ENCODE measurements around the gene TAX1BP3.
A peak's percentile ranks its signal among the peaks of the same experiment; 100 is the strongest.

The TAX1BP3 gene

DNA sequence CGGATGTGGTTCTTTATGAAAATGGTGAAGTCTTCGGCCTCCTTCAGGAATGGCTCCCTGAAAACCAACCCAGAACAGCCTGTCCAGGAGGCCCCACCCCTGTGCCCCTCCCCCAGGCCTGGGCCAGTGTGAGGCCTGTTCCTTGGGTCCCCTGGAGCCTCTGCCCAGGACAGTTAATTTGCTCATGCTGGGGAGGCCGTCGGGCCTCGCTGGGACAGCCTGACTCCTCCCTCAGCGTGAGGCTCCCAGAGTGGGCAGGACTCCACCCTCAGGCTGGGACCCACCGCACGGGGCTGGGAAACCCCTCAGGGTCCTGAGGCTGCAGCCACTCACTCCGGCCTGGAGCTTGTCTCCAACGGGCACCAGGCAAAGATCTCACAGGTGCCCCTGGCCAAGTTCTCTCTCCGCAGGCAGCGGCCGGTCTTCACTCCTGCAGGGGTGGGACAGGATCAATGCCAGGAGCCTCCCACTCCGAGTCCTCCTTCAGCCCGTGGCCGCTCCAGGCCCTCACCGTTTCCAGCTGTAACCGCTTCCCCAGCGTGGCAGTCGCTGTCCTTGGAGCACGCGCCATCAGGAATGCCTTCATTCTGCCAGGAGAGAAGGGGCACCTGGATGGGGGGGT, 21.8 kb upstream of the TAX1BP3 start:
- peaks cover 43% of the 10 kb centered on the region for H3K79me2 ChIP-seq (ENCODE audit: low read length)
- no peak overlapping the region for H3K9ac ChIP-seq (ENCODE audit: low read length)
- no peak overlapping the region for H3K4me3 ChIP-seq (ENCODE audit: low read length)
- no peaks in the 10 kb centered on the region for H3K27me3 ChIP-seq (ENCODE audit: low read depth, low read length)
- peaks cover 42% of the 10 kb centered on the region for H3K4me1 ChIP-seq (ENCODE audit: low read length)
- no peaks in the 10 kb centered on the region for H3K9me3 ChIP-seq (ENCODE audit: insufficient read depth, low read length)
- no peak overlapping the region for H3K4me2 ChIP-seq (ENCODE audit: low read length)
- no peak overlapping the region for H2AFZ ChIP-seq (ENCODE audit: low read depth, low read length)
- no peak overlapping the region for H3K27ac ChIP-seq (ENCODE audit: low read length)
- peaks cover 52% of the 10 kb centered on the region for H4K20me1 ChIP-seq (ENCODE audit: insufficient read depth, low read length)
- H3K36me3 ChIP-seq (replicated peaks; ENCODE audit: low read depth, low read length), result peaks cover 21% of the 10 kb centered on the region
- TF ChIP-seq EZH2phosphoT487 (IDR thresholded peaks at IDR 0.05; ENCODE audit: low read depth), result no peak
- TF ChIP-seq, protein P1, sequence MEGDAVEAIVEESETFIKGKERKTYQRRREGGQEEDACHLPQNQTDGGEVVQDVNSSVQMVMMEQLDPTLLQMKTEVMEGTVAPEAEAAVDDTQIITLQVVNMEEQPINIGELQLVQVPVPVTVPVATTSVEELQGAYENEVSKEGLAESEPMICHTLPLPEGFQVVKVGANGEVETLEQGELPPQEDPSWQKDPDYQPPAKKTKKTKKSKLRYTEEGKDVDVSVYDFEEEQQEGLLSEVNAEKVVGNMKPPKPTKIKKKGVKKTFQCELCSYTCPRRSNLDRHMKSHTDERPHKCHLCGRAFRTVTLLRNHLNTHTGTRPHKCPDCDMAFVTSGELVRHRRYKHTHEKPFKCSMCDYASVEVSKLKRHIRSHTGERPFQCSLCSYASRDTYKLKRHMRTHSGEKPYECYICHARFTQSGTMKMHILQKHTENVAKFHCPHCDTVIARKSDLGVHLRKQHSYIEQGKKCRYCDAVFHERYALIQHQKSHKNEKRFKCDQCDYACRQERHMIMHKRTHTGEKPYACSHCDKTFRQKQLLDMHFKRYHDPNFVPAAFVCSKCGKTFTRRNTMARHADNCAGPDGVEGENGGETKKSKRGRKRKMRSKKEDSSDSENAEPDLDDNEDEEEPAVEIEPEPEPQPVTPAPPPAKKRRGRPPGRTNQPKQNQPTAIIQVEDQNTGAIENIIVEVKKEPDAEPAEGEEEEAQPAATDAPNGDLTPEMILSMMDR (IDR thresholded peaks at IDR 0.05; ENCODE audit: low read depth, low read length), result no peak

DNA sequence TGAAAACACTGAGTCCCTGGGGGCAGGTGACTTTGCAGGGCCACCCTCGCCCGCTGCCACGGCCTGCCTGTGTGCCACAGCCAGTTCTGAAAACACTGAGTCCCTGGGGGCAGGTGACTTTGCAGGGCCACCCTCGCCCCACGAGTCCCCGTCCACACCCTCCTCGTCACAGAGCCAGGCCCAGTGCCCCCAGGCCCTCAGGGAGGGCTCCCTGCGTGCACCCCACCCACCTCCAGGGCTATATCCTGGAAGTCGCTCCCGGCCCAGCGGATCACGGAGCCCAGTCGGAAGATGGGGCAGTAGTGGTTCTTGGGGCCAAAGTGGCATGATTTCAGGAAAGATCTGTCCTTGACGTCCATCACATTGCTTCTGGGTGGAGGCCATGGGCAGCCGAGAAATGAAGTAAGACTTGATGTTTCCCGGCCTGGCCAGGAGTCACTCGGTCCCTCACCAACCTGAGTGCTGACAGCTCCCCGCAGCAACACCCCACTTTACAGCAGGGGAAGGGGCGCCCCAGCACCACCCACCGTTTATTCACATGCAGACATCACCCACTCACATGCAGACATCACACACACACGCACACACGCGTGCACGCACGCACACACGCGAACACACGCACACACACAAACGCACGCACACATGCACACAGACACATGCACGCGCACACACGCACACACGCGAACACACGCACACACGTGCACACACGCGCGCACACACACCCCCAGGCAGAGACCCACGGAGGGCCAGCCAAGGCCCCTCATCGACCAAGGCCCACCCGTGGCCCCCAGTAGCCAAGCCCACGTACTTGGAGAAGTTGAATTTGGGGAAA, 21.1 kb upstream of the TAX1BP3 start:
- no peak overlapping the region for H3K4me2 ChIP-seq (ENCODE audit: low read length)
- H2AFZ ChIP-seq (ENCODE audit: low read depth, low read length), result no peak overlapping the region
- peaks cover 52% of the 10 kb centered on the region for H4K20me1 ChIP-seq (ENCODE audit: insufficient read depth, low read length)
- H3K9ac ChIP-seq (ENCODE audit: low read length), result no peak overlapping the region
- peaks cover 36% of the 10 kb centered on the region for H3K79me2 ChIP-seq (ENCODE audit: low read length)
- H3K4me1 ChIP-seq (ENCODE audit: low read length), result peaks cover 42% of the 10 kb centered on the region
- H3K9me3 ChIP-seq (ENCODE audit: insufficient read depth, low read length), result no peaks in the 10 kb centered on the region
- H3K36me3 ChIP-seq (replicated peaks; ENCODE audit: low read depth, low read length), result peaks cover 21% of the 10 kb centered on the region
- H3K27me3 ChIP-seq (ENCODE audit: low read depth, low read length), result no peaks in the 10 kb centered on the region
- no peak overlapping the region for H3K27ac ChIP-seq (ENCODE audit: low read length)
- no peak overlapping the region for H3K4me3 ChIP-seq (ENCODE audit: low read length)
- TF ChIP-seq, protein P1 (IDR thresholded peaks at IDR 0.05; ENCODE audit: low read depth, low read length), result no peak
- no peak for TF ChIP-seq EZH2phosphoT487 (IDR thresholded peaks at IDR 0.05; ENCODE audit: low read depth)

DNA sequence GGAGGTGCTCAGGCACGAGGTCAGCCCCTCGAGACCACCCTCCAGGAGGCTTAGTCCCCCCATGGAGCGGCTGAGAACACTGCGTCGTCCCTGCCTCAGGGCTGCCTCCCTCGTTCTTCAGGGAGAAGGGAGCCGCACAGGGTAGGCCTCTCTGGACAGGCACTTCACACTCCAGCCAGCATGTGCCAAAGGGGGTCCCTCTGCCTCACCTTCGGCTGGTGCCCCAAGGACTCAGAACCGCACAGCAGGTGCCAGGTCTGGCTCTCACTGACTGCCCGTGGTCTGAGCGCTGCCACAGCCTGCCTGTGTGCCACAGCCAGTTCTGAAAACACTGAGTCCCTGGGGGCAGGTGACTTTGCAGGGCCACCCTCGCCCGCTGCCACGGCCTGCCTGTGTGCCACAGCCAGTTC, 20.5 kb upstream of the TAX1BP3 start:
- no peak overlapping the region for H3K4me3 ChIP-seq (ENCODE audit: low read length)
- no peak overlapping the region for H3K4me2 ChIP-seq (ENCODE audit: low read length)
- H3K4me1 ChIP-seq (ENCODE audit: low read length), result peaks cover 36% of the 10 kb centered on the region
- peaks cover 21% of the 10 kb centered on the region for H3K36me3 ChIP-seq (replicated peaks; ENCODE audit: low read depth, low read length)
- peaks cover 49% of the 10 kb centered on the region for H4K20me1 ChIP-seq (ENCODE audit: insufficient read depth, low read length)
- H3K79me2 ChIP-seq (ENCODE audit: low read length), result peaks cover 30% of the 10 kb centered on the region
- no peak overlapping the region for H2AFZ ChIP-seq (ENCODE audit: low read depth, low read length)
- no peak overlapping the region for H3K9ac ChIP-seq (ENCODE audit: low read length)
- no peaks in the 10 kb centered on the region for H3K27me3 ChIP-seq (ENCODE audit: low read depth, low read length)
- H3K9me3 ChIP-seq (ENCODE audit: insufficient read depth, low read length), result no peaks in the 10 kb centered on the region
- TF ChIP-seq, protein P1 (IDR thresholded peaks at IDR 0.05; ENCODE audit: low read depth, low read length), result no peak
- no peak for TF ChIP-seq EZH2phosphoT487 (IDR thresholded peaks at IDR 0.05; ENCODE audit: low read depth)
- H3K27ac ChIP-seq (ENCODE audit: low read length), result no peak overlapping the region; the same call in 1 of the 2 replicates

DNA sequence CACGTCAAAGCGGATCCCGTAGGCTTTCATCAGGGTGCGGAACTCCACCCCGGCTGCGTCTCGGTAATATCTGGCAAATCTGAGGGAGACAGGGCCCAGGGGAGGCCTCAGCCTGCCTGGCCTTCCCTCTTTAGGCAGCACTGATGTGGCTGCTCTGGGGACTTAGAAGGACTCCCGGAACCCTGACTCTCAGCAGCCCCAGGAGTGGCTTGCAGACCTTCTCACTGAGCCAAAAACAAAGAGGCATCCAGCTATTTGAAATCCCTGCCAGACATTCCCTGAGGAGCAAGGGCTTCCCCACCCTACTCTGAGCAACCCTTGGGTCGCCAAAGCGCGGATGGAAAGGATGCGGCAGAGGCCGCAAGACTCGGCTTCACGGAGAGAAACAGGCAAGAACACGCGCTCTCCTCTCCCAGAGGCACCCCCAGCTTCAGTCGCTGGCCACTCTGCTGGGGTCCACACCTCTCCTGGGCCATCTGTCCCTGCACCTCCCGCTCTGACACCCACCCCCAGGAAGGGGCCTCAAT, 19.7 kb upstream of the TAX1BP3 start:
- Histone ChIP-seq H3K4me2 (ENCODE audit: low read length) (peak overlapping the region; percentile 16), H3K79me2 (ENCODE audit: low read length) (peaks cover 23% of the 10 kb centered on the region), H3K36me3 (replicated peaks; ENCODE audit: low read depth, low read length) (peaks cover 21% of the 10 kb centered on the region), H4K20me1 (ENCODE audit: insufficient read depth, low read length) (peaks cover 45% of the 10 kb centered on the region), H3K4me1 (ENCODE audit: low read length) (peaks cover 32% of the 10 kb centered on the region), H3K27me3 (ENCODE audit: low read depth, low read length) (no peaks in the 10 kb centered on the region), H2AFZ (ENCODE audit: low read depth, low read length) (no peak overlapping the region), H3K9ac (ENCODE audit: low read length) (no peak overlapping the region), H3K27ac (ENCODE audit: low read length) (peak overlapping the region; percentile 22; the same call in 1 of the 2 replicates), H3K9me3 (ENCODE audit: insufficient read depth, low read length) (no peaks in the 10 kb centered on the region), H3K4me3 (ENCODE audit: low read length) (no peak overlapping the region)
- TF ChIP-seq EZH2phosphoT487 (IDR thresholded peaks at IDR 0.05; ENCODE audit: low read depth), result no peak
- TF ChIP-seq, protein P1 (IDR thresholded peaks at IDR 0.05; ENCODE audit: low read depth, low read length), result no peak

All from OCI-LY3 (cell line).